Measurements from ENCODE around the gene SEZ6L.

The SEZ6L gene

GRCh38 chr22:26259510-26259909 is 90.2 kb downstream of the SEZ6L start:
- TF ChIP-seq, protein P1, sequence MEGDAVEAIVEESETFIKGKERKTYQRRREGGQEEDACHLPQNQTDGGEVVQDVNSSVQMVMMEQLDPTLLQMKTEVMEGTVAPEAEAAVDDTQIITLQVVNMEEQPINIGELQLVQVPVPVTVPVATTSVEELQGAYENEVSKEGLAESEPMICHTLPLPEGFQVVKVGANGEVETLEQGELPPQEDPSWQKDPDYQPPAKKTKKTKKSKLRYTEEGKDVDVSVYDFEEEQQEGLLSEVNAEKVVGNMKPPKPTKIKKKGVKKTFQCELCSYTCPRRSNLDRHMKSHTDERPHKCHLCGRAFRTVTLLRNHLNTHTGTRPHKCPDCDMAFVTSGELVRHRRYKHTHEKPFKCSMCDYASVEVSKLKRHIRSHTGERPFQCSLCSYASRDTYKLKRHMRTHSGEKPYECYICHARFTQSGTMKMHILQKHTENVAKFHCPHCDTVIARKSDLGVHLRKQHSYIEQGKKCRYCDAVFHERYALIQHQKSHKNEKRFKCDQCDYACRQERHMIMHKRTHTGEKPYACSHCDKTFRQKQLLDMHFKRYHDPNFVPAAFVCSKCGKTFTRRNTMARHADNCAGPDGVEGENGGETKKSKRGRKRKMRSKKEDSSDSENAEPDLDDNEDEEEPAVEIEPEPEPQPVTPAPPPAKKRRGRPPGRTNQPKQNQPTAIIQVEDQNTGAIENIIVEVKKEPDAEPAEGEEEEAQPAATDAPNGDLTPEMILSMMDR (IDR thresholded peaks at IDR 0.05; ENCODE audit: low read depth, low read length) = no peak
- no peaks in the 10 kb centered on the region; the same call in 1 of the 2 replicates for H3K9me3 ChIP-seq

DNA sequence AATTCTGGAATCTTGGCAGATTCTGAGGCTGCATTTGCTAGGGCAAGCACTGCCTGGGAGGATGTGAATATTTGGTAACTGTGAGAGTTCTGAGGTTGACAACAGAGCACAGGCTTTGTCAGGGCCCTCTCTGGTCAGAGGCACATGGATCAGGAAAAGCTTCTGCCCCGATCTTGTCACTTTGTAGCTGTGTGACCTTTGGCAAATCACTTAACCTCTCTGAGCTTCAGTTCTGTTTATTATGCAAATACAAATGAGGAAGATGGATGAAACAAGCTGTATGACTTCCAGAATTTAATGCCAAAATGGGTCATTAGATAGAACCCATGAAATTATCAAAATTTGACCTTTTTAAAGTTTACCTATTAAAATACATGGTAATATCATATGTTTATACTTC is 94.9 kb downstream of the SEZ6L start:
- no peaks in the 10 kb centered on the region for H3K9me3 ChIP-seq

More at GRCh38 chr22:26259510-26259909, 90.2 kb downstream of the SEZ6L start:
- Histone ChIP-seq H3K36me3 (no peaks in the 10 kb centered on the region), H3K4me1 (no peaks in the 10 kb centered on the region; the same call in 1 of the 2 replicates), H3K27me3 (no peaks in the 10 kb centered on the region), H3K4me3 (ENCODE audit: low read depth, low read length) (no peak overlapping the region)
- no peak for DNase-seq

GRCh38 chr22:26265281-26265680 is 96.0 kb downstream of the SEZ6L start:
- Histone ChIP-seq H3K4me3 (ENCODE audit: low read depth, low read length) (no peak overlapping the region), H3K27me3 (no peaks in the 10 kb centered on the region), H3K36me3 (no peaks in the 10 kb centered on the region), H3K9me3 (no peaks in the 10 kb centered on the region), H3K4me1 (no peaks in the 10 kb centered on the region)
- TF ChIP-seq, protein P1 (IDR thresholded peaks at IDR 0.05; ENCODE audit: low read depth, low read length) = no peak
- no peak for DNase-seq

More for the DNA sequence above, 94.9 kb downstream of the SEZ6L start:
- no peak for DNase-seq
- TF ChIP-seq, protein P1 (IDR thresholded peaks at IDR 0.05; ENCODE audit: low read depth, low read length) = no peak
- Histone ChIP-seq H3K4me1 (no peaks in the 10 kb centered on the region), H3K27me3 (no peaks in the 10 kb centered on the region), H3K4me3 (ENCODE audit: low read depth, low read length) (no peak overlapping the region), H3K36me3 (no peaks in the 10 kb centered on the region)

DNA sequence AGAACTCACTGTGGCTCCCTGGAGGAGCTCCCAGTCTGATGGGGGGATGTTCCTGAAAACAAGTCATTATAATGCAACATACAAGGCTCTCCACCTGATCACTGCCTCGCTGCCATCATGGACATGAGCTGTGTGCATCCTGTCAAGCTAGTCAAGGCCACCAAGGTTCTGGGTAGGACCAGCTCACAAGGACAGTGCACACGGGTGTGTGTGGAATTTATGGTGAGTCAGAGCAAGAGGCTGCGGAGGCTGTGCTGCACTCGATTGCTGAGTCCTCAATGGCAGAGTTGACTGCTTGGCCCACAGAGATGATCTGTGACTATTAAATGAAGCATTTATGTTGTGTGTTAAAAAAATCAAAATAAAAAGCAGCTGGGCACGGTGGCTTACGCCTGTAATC is 96.6 kb downstream of the SEZ6L start:
- Histone ChIP-seq H3K4me3 (ENCODE audit: low read depth, low read length) (no peak overlapping the region), H3K36me3 (no peaks in the 10 kb centered on the region), H3K27me3 (no peaks in the 10 kb centered on the region), H3K4me1 (no peaks in the 10 kb centered on the region), H3K9me3 (no peaks in the 10 kb centered on the region)
- no peak for DNase-seq
- TF ChIP-seq, protein P1 (IDR thresholded peaks at IDR 0.05; ENCODE audit: low read depth, low read length) = no peak

DNA sequence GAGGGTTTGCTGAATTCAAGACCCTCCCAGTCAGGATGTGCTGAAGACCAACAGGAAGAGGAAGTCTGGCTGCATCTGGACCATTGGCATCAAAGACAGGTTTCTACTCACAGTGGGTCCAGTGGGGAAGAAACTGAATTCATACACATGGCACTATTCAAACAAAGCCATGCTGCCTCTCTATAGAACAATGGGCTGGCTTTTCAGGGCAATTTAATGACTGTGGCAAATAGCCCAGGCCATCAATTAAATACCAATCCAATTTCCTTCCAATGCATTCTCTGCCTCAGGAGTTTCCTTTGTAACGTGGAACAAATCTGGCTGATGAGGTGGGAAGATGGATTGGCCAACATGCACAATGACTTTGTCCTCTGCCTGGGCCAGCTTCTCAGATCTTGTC is 98.6 kb downstream of the SEZ6L start:
- H3K36me3 ChIP-seq = no peaks in the 10 kb centered on the region
- no peak for DNase-seq
- H3K4me1 ChIP-seq = no peaks in the 10 kb centered on the region
- TF ChIP-seq, protein P1 (IDR thresholded peaks at IDR 0.05; ENCODE audit: low read depth, low read length) = no peak
- H3K9me3 ChIP-seq = no peaks in the 10 kb centered on the region
- H3K27me3 ChIP-seq = no peaks in the 10 kb centered on the region
- no peak overlapping the region for H3K4me3 ChIP-seq (ENCODE audit: low read depth, low read length)

GRCh38 chr22:26269572-26269971 is 100.3 kb downstream of the SEZ6L start:
- no peaks in the 10 kb centered on the region for H3K27me3 ChIP-seq
- H3K9me3 ChIP-seq = no peaks in the 10 kb centered on the region
- no peak overlapping the region for H3K4me3 ChIP-seq (ENCODE audit: low read depth, low read length)
- H3K36me3 ChIP-seq = no peaks in the 10 kb centered on the region
- TF ChIP-seq, protein P1 (IDR thresholded peaks at IDR 0.05; ENCODE audit: low read depth, low read length) = no peak
- DNase-seq = no peak
- no peaks in the 10 kb centered on the region for H3K4me1 ChIP-seq

Data from BE2C (cell line).